Panc1 (cell line): Measurements from ENCODE around the gene EPB41L5.

Source experiments
- CTCF ChIP-seq: fragments of 450-650 bp; IDR thresholded peaks from 2 replicates; pipeline ENCODE4 v1.5.1; 2017; ENCODE audit warnings: mild to moderate bottlenecking
- POLR2AphosphoS5 ChIP-seq: IDR thresholded peaks from 2 replicates; pipeline ENCODE4 v1.6.1; 2012; ENCODE audit warnings: mild to moderate bottlenecking, low read depth, low read length, moderate library complexity
- REST ChIP-seq, 2 experiments: IDR thresholded peaks; 2 replicates each; pipeline ENCODE4 v1.6.1; 2011 to 2012; ENCODE audit warnings: low read depth in 2 of 2, control low read depth in 1 of 2, low read length in 1 of 2, mild to moderate bottlenecking in 1 of 2, moderate library complexity in 1 of 2; ENCODE audit not compliant: insufficient read depth in 1 of 2

- TF ChIP-seq CTCF: no peak; the same call in 1 of the 2 replicates
- TF ChIP-seq POLR2AphosphoS5: no peak
- TF ChIP-seq REST (IDR thresholded peaks at IDR 0.05; ENCODE audit: insufficient read depth in 1 of 2, low read depth in 2 of 2, low read length in 1 of 2): no peak
Observed at GRCh38 chr2:120026890-120027289, 14.0 kb downstream of the EPB41L5 start.
